WTC11 (cell line): ENCODE data around the gene EPHB6. TPM values are rescaled to one million over a fixed set of nuclear protein-coding genes. Genes with fewer than 3 reads are reported as not detected.

Source experiments
- ATAC-seq: fragments of 200-7000 bp; cut with Tn5 transposase; 2 replicates; pipeline ENCODE4 v1.10.0; 2021; ENCODE audit warnings: mild to moderate bottlenecking, moderate library complexity
- CTCF ChIA-PET: fragments of 300-600 bp; sonication (Branson Sonifier 250); formaldehyde crosslinking; loops from one replicate; lab custom pipeline; 2021; ENCODE audit warnings: antibody characterized with exemption; lab: Charles Lee
- POLR2A ChIA-PET: fragments of 350-600 bp; sonication (Branson Sonifier 250); formaldehyde crosslinking; loops from one replicate; lab custom pipeline; 2021; ENCODE audit warnings: antibody characterized with exemption; lab: Charles Lee
- DNase-seq: peaks from one replicate; pipeline ENCODE4 v3.0.0; 2021; ENCODE audit warnings: low spot score
- H3K27ac Mint-ChIP-seq: 2 replicates; pipeline ENCODE4 v1.8.0; 2021; ENCODE audit warnings: mixed read lengths
- H3K27me3 Mint-ChIP-seq: 2 replicates; pipeline ENCODE4 v1.8.0; 2021; ENCODE audit warnings: low read depth, mild to moderate bottlenecking, moderate library complexity, mixed read lengths
- H3K36me3 Mint-ChIP-seq: 2 replicates; pipeline ENCODE4 v1.8.0; 2021; ENCODE audit warnings: mixed read lengths
- H3K4me1 Mint-ChIP-seq: 2 replicates; pipeline ENCODE4 v1.8.0; 2022; ENCODE audit warnings: mixed read lengths
- H3K4me3 Mint-ChIP-seq: 2 replicates; pipeline ENCODE4 v1.8.0; 2021; ENCODE audit warnings: mild to moderate bottlenecking, moderate library complexity, mixed read lengths
- H3K9me3 Mint-ChIP-seq: 2 replicates; pipeline ENCODE4 v1.8.0; 2021; ENCODE audit warnings: mixed read lengths
- CREM ChIP-seq: sonication (generic); formaldehyde crosslinking; IDR thresholded peaks from 2 replicates; pipeline ENCODE4 v1.8.1; 2022; ENCODE audit warnings: mild to moderate bottlenecking, missing genetic modification reagents, moderate library complexity
- FOXK1 ChIP-seq: sonication (generic); formaldehyde crosslinking; IDR thresholded peaks from 2 replicates; pipeline ENCODE4 v1.8.0; 2022; ENCODE audit warnings: mild to moderate bottlenecking, moderate library complexity, missing genetic modification reagents
- GTF2I ChIP-seq: fragments of 250-450 bp; sonication (Bioruptor Pico); conservative IDR thresholded peaks from 2 replicates; pipeline ENCODE4 v1.4.0; 2021; ENCODE audit warnings: mild to moderate bottlenecking
- JAZF1 ChIP-seq: fragments of 250-450 bp; sonication (Bioruptor Pico); IDR thresholded peaks from 2 replicates; pipeline ENCODE4 v1.9.0; 2021; ENCODE audit warnings: moderate library complexity, mild to moderate bottlenecking, inconsistent platforms
- NR3C1 ChIP-seq: sonication (generic); formaldehyde crosslinking; conservative IDR thresholded peaks from 2 replicates; pipeline ENCODE4 v1.8.1; 2023; ENCODE audit warnings: low read depth, mild to moderate bottlenecking, missing genetic modification reagents
- SMAD4 ChIP-seq: sonication (generic); formaldehyde crosslinking; IDR thresholded peaks from 2 replicates; pipeline ENCODE4 v1.8.0; 2022; ENCODE audit warnings: mild to moderate bottlenecking, missing genetic modification reagents
- ZNF396 ChIP-seq: fragments of 250-450 bp; sonication (Bioruptor Pico); IDR thresholded peaks from 2 replicates; pipeline ENCODE4 v1.8.0; 2021; ENCODE audit warnings: mild to moderate bottlenecking, moderate library complexity, borderline replicate concordance
- total RNA-seq: library from RNA; stranded (reverse); gene quantifications from 3 replicates; pipeline ENCODE4 v1.2.3, GENCODE V29; 2021
- TF ChIP-seq, protein P1 (sequence below): sonication (generic); formaldehyde crosslinking; IDR thresholded peaks from 2 replicates; pipeline ENCODE4 v1.8.1; 2023; ENCODE audit warnings: mild to moderate bottlenecking, missing genetic modification reagents, moderate library complexity
- TF ChIP-seq, protein P2 (sequence below): sonication (generic); formaldehyde crosslinking; IDR thresholded peaks from 2 replicates; pipeline ENCODE4 v1.8.1; 2022; ENCODE audit warnings: mild to moderate bottlenecking, moderate library complexity, missing genetic modification reagents
- TF ChIP-seq, protein P3 (sequence below): fragments of 250-450 bp; sonication (Bioruptor Pico); IDR thresholded peaks from 2 replicates; pipeline ENCODE4 v1.9.0; 2021; ENCODE audit warnings: mild to moderate bottlenecking, borderline replicate concordance
- TF ChIP-seq, protein P4 (sequence below): sonication (generic); formaldehyde crosslinking; IDR thresholded peaks from 2 replicates; pipeline ENCODE4 v1.8.0; 2022; ENCODE audit warnings: missing genetic modification reagents
- TF ChIP-seq, protein P5 (sequence below): sonication (generic); formaldehyde crosslinking; conservative IDR thresholded peaks from 2 replicates; pipeline ENCODE4 v1.8.1; 2023; ENCODE audit warnings: mild to moderate bottlenecking, low read depth, missing genetic modification reagents, moderate library complexity
- TF ChIP-seq, protein P6 (sequence below): sonication (generic); formaldehyde crosslinking; IDR thresholded peaks from 2 replicates; pipeline ENCODE4 v1.8.1; 2022; ENCODE audit warnings: low read depth, mild to moderate bottlenecking, moderate library complexity, missing genetic modification reagents, borderline replicate concordance

The EPHB6 gene
- total RNA-seq, 1 experiment from 2014 or later: 15.1 TPM

DNA sequence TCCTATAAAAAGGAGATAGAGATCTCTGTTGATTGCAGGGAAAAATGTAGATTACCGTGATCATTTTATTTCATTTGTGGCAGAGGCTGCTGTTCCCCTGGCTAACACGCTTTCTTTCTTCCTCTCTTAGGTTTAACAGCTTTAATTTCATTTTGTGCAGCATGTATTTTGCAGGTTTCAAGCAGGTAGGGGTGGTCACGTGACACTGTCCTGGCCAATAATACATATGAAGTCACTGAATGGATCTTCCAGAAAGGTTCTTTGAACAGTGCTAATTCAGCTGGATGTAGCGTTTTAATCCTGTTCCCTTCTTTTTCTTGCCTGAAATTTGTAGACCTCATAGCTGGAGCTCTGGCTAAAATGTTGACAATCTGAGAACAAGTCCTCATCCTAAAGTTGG lies 3.6 kb upstream of the EPHB6 start:
- Mint-ChIP-seq H3K36me3 (no peaks in the 10 kb centered on the region), H3K4me1 (peaks cover 24% of the 10 kb centered on the region), H3K27me3 (peaks cover 11% of the 10 kb centered on the region), H3K9me3 (no peaks in the 10 kb centered on the region)
- POLR2A ChIA-PET: no interaction called here
- CTCF ChIA-PET: interaction anchor here (0.5 to 1.1 kb wide), 4 partner anchors 15 to 68 kb away, joined by 3 to 4 read pairs (median 4); no protein-coding TSS in a partner anchor
- no peak for DNase-seq
- TF ChIP-seq, protein P1, sequence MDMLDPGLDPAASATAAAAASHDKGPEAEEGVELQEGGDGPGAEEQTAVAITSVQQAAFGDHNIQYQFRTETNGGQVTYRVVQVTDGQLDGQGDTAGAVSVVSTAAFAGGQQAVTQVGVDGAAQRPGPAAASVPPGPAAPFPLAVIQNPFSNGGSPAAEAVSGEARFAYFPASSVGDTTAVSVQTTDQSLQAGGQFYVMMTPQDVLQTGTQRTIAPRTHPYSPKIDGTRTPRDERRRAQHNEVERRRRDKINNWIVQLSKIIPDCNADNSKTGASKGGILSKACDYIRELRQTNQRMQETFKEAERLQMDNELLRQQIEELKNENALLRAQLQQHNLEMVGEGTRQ (CRISPR knock-in tag): no peak
- TF ChIP-seq, protein P2, sequence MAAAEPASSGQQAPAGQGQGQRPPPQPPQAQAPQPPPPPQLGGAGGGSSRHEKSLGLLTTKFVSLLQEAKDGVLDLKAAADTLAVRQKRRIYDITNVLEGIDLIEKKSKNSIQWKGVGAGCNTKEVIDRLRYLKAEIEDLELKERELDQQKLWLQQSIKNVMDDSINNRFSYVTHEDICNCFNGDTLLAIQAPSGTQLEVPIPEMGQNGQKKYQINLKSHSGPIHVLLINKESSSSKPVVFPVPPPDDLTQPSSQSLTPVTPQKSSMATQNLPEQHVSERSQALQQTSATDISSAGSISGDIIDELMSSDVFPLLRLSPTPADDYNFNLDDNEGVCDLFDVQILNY (CRISPR knock-in tag): no peak
- TF ChIP-seq CREM (CRISPR knock-in tag): no peak
- no peak for TF ChIP-seq NR3C1 (CRISPR knock-in tag)
- no peak for TF ChIP-seq GTF2I (CRISPR knock-in tag)
- TF ChIP-seq, protein P3, sequence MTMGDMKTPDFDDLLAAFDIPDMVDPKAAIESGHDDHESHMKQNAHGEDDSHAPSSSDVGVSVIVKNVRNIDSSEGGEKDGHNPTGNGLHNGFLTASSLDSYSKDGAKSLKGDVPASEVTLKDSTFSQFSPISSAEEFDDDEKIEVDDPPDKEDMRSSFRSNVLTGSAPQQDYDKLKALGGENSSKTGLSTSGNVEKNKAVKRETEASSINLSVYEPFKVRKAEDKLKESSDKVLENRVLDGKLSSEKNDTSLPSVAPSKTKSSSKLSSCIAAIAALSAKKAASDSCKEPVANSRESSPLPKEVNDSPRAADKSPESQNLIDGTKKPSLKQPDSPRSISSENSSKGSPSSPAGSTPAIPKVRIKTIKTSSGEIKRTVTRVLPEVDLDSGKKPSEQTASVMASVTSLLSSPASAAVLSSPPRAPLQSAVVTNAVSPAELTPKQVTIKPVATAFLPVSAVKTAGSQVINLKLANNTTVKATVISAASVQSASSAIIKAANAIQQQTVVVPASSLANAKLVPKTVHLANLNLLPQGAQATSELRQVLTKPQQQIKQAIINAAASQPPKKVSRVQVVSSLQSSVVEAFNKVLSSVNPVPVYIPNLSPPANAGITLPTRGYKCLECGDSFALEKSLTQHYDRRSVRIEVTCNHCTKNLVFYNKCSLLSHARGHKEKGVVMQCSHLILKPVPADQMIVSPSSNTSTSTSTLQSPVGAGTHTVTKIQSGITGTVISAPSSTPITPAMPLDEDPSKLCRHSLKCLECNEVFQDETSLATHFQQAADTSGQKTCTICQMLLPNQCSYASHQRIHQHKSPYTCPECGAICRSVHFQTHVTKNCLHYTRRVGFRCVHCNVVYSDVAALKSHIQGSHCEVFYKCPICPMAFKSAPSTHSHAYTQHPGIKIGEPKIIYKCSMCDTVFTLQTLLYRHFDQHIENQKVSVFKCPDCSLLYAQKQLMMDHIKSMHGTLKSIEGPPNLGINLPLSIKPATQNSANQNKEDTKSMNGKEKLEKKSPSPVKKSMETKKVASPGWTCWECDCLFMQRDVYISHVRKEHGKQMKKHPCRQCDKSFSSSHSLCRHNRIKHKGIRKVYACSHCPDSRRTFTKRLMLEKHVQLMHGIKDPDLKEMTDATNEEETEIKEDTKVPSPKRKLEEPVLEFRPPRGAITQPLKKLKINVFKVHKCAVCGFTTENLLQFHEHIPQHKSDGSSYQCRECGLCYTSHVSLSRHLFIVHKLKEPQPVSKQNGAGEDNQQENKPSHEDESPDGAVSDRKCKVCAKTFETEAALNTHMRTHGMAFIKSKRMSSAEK (CRISPR knock-in tag): no peak
- TF ChIP-seq, protein P4, sequence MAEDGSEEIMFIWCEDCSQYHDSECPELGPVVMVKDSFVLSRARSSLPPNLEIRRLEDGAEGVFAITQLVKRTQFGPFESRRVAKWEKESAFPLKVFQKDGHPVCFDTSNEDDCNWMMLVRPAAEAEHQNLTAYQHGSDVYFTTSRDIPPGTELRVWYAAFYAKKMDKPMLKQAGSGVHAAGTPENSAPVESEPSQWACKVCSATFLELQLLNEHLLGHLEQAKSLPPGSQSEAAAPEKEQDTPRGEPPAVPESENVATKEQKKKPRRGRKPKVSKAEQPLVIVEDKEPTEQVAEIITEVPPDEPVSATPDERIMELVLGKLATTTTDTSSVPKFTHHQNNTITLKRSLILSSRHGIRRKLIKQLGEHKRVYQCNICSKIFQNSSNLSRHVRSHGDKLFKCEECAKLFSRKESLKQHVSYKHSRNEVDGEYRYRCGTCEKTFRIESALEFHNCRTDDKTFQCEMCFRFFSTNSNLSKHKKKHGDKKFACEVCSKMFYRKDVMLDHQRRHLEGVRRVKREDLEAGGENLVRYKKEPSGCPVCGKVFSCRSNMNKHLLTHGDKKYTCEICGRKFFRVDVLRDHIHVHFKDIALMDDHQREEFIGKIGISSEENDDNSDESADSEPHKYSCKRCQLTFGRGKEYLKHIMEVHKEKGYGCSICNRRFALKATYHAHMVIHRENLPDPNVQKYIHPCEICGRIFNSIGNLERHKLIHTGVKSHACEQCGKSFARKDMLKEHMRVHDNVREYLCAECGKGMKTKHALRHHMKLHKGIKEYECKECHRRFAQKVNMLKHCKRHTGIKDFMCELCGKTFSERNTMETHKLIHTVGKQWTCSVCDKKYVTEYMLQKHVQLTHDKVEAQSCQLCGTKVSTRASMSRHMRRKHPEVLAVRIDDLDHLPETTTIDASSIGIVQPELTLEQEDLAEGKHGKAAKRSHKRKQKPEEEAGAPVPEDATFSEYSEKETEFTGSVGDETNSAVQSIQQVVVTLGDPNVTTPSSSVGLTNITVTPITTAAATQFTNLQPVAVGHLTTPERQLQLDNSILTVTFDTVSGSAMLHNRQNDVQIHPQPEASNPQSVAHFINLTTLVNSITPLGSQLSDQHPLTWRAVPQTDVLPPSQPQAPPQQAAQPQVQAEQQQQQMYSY (CRISPR knock-in tag): no peak
- no peak for TF ChIP-seq SMAD4 (CRISPR knock-in tag)
- TF ChIP-seq FOXK1 (CRISPR knock-in tag): no peak
- TF ChIP-seq, all 79 proteins: peak for 0
- no peak overlapping the region for H3K4me3 Mint-ChIP-seq
- no peak for ATAC-seq
- no peak overlapping the region for H3K27ac Mint-ChIP-seq

DNA sequence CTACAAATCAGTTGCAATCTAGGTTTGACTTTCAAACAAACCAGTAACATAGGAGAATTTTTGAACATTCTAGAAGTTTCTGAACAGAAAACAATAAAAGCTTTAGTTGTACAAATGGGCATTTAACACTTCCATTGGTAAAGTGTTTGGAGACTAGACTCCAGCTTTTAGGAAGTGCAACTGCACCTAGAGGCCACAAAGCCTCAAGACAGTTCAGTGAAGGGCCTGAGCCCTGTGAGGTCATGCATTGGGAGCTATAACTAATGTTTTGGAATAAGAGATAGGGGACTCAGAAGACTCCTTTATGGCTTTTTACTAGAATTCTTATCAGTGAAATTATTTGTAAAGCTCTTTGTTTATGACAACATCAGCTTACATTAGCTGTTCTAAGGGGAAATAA lies 3.0 kb upstream of the EPHB6 start:
- H3K4me1 Mint-ChIP-seq: peaks cover 27% of the 10 kb centered on the region
- POLR2A ChIA-PET: no interaction called here
- peaks cover 15% of the 10 kb centered on the region for H3K27me3 Mint-ChIP-seq
- no peak for ATAC-seq
- H3K4me3 Mint-ChIP-seq: no peak overlapping the region
- no peaks in the 10 kb centered on the region for H3K36me3 Mint-ChIP-seq
- CTCF ChIA-PET: interaction anchor here (0.5 to 1.1 kb wide), 5 partner anchors 14 to 68 kb away, joined by 3 to 4 read pairs (median 3); no protein-coding TSS in a partner anchor
- DNase-seq: no peak
- TF ChIP-seq NR3C1 (CRISPR knock-in tag): no peak
- TF ChIP-seq ZNF396 (CRISPR knock-in tag): no peak
- TF ChIP-seq, protein P5, sequence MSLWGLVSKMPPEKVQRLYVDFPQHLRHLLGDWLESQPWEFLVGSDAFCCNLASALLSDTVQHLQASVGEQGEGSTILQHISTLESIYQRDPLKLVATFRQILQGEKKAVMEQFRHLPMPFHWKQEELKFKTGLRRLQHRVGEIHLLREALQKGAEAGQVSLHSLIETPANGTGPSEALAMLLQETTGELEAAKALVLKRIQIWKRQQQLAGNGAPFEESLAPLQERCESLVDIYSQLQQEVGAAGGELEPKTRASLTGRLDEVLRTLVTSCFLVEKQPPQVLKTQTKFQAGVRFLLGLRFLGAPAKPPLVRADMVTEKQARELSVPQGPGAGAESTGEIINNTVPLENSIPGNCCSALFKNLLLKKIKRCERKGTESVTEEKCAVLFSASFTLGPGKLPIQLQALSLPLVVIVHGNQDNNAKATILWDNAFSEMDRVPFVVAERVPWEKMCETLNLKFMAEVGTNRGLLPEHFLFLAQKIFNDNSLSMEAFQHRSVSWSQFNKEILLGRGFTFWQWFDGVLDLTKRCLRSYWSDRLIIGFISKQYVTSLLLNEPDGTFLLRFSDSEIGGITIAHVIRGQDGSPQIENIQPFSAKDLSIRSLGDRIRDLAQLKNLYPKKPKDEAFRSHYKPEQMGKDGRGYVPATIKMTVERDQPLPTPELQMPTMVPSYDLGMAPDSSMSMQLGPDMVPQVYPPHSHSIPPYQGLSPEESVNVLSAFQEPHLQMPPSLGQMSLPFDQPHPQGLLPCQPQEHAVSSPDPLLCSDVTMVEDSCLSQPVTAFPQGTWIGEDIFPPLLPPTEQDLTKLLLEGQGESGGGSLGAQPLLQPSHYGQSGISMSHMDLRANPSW (CRISPR knock-in tag): no peak
- TF ChIP-seq JAZF1: no peak
- TF ChIP-seq, protein P6, sequence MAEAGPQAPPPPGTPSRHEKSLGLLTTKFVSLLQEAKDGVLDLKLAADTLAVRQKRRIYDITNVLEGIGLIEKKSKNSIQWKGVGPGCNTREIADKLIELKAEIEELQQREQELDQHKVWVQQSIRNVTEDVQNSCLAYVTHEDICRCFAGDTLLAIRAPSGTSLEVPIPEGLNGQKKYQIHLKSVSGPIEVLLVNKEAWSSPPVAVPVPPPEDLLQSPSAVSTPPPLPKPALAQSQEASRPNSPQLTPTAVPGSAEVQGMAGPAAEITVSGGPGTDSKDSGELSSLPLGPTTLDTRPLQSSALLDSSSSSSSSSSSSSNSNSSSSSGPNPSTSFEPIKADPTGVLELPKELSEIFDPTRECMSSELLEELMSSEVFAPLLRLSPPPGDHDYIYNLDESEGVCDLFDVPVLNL (CRISPR knock-in tag): no peak
- no peak overlapping the region for H3K27ac Mint-ChIP-seq
- no peaks in the 10 kb centered on the region for H3K9me3 Mint-ChIP-seq
